ENCODE results near the gene MRPL45. TPM values are rescaled to one million over a fixed set of nuclear protein-coding genes. Genes with fewer than 3 reads are reported as not detected.
"Not testable (repeated sequence)": the region's sequence is repeated elsewhere in the genome, so short reads cannot be mapped to it uniquely, and the experiment has no call there.

The MRPL45 gene
- total and polyA plus RNA-seq, 5 donors from 2014 or later: 12.8 to 35.0 (median 30.0) TPM

GRCh38 chr17:38269552-38269951, 27.4 kb upstream of the MRPL45 start:
- H3K9me3 Mint-ChIP-seq; H3K27me3 Mint-ChIP-seq; ATAC-seq (ENCODE audit: low read depth in 2 of 2): not testable (repeated sequence)

DNA sequence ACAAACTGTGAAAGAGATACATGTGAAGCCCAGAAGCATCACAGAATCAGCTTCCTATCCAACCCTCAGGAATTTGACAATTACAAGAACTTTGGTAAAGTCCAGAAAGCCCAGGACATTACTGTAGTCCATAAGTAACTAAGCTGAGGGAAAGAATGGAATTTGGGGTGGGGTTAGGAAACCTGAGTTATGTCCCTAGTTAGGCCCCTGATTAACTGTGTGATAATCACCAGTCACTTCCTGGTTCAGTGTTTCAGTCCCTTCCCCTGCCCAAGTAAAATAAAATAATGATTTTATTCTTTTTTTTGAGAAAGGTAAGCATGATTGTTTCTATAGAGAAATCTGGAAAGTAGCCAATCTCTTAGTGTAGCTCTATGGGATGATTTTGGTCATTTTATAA, 11.0 kb upstream of the MRPL45 start:
- not testable (repeated sequence) for H3K27ac Mint-ChIP-seq; H3K4me1 ChIP-seq (ENCODE audit: control insufficient read depth, insufficient read depth, low read length, poor library complexity, severe bottlenecking); H3K27ac ChIP-seq (ENCODE audit: insufficient read depth, low read length, poor library complexity, severe bottlenecking); DNase-seq; H3K4me3 Mint-ChIP-seq; H3K36me3 Mint-ChIP-seq; H3K36me3 ChIP-seq (ENCODE audit: control insufficient read depth, insufficient read depth, low read length); H3K4me1 Mint-ChIP-seq; ATAC-seq (ENCODE audit: low read depth in 2 of 2); H3K4me3 ChIP-seq (ENCODE audit: low read depth, low read length); H3K9me3 ChIP-seq (ENCODE audit: control insufficient read depth in 2 of 2, low read length in 2 of 2); H3K27me3 ChIP-seq (ENCODE audit: control insufficient read depth, insufficient read depth, low read length); H3K27me3 Mint-ChIP-seq; H3K9me3 Mint-ChIP-seq

More at GRCh38 chr17:38269552-38269951, 27.4 kb upstream of the MRPL45 start:
- H3K27me3 ChIP-seq (ENCODE audit: control insufficient read depth, insufficient read depth, low read length); H3K36me3 Mint-ChIP-seq; H3K4me3 ChIP-seq (ENCODE audit: low read depth, low read length); H3K4me3 Mint-ChIP-seq; H3K4me1 ChIP-seq (ENCODE audit: control insufficient read depth, insufficient read depth, low read length, poor library complexity, severe bottlenecking); H3K4me1 Mint-ChIP-seq; H3K36me3 ChIP-seq (ENCODE audit: control insufficient read depth, insufficient read depth, low read length); DNase-seq; H3K27ac Mint-ChIP-seq; H3K27ac ChIP-seq (ENCODE audit: insufficient read depth, low read length, poor library complexity, severe bottlenecking); H3K9me3 ChIP-seq (ENCODE audit: control insufficient read depth in 2 of 2, low read length in 2 of 2): not testable (repeated sequence)

GRCh38 chr17:38286501-38287091, 10.4 kb upstream of the MRPL45 start:
- not testable (repeated sequence) for H3K27me3 Mint-ChIP-seq; H3K4me1 ChIP-seq (ENCODE audit: control insufficient read depth, insufficient read depth, low read length, poor library complexity, severe bottlenecking); H3K36me3 Mint-ChIP-seq; H3K27me3 ChIP-seq (ENCODE audit: control insufficient read depth, insufficient read depth, low read length); H3K27ac Mint-ChIP-seq; H3K4me3 ChIP-seq (ENCODE audit: low read depth, low read length); H3K9me3 ChIP-seq (ENCODE audit: control insufficient read depth in 2 of 2, low read length in 2 of 2); H3K9me3 Mint-ChIP-seq; H3K4me1 Mint-ChIP-seq; H3K4me3 Mint-ChIP-seq; H3K36me3 ChIP-seq (ENCODE audit: control insufficient read depth, insufficient read depth, low read length); H3K27ac ChIP-seq (ENCODE audit: insufficient read depth, low read length, poor library complexity, severe bottlenecking)
- ATAC-seq (ENCODE audit: low read depth in 2 of 2) (peak; percentile 69 to 78), DNase-seq (peak in 1 of 3 donors; percentile 11)

GRCh38 chr17:38288217-38288827, 8.6 kb upstream of the MRPL45 start:
- peak in 1 of 3 donors; percentile 6 for DNase-seq

DNA sequence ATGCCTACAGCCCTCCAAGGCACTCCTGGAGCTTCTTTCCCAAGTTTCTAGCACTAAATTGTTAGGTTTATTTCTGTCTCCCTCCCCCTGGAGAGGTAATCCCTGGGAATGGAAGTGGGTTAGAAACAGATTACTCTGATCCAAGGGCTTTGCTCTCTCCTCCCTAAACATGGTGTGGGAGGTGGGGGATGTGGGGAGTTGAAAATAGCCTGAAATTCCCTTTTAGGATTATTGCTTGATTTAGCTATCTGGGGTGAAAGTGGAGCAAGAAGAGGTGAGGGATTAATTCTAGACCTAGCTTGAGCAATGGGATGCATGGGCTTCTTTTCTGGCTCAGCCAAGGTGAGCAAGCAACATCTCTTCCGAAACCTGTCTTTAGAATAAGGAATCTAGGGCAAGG, 7.2 kb upstream of the MRPL45 start:
- not testable (repeated sequence) for H3K9me3 ChIP-seq (ENCODE audit: control insufficient read depth in 2 of 2, low read length in 2 of 2); H3K36me3 ChIP-seq (ENCODE audit: control insufficient read depth, insufficient read depth, low read length); H3K9me3 Mint-ChIP-seq; H3K36me3 Mint-ChIP-seq; H3K4me3 ChIP-seq (ENCODE audit: low read depth, low read length); H3K4me1 ChIP-seq (ENCODE audit: control insufficient read depth, insufficient read depth, low read length, poor library complexity, severe bottlenecking); H3K4me1 Mint-ChIP-seq; H3K27ac Mint-ChIP-seq; H3K4me3 Mint-ChIP-seq; DNase-seq; ATAC-seq (ENCODE audit: low read depth in 2 of 2); H3K27me3 Mint-ChIP-seq; H3K27ac ChIP-seq (ENCODE audit: insufficient read depth, low read length, poor library complexity, severe bottlenecking); H3K27me3 ChIP-seq (ENCODE audit: control insufficient read depth, insufficient read depth, low read length)

More at GRCh38 chr17:38288217-38288827, 8.6 kb upstream of the MRPL45 start:
- not testable (repeated sequence) for H3K4me3 ChIP-seq (ENCODE audit: low read depth, low read length); H3K9me3 Mint-ChIP-seq; H3K27me3 Mint-ChIP-seq; H3K36me3 ChIP-seq (ENCODE audit: control insufficient read depth, insufficient read depth, low read length); H3K4me1 ChIP-seq (ENCODE audit: control insufficient read depth, insufficient read depth, low read length, poor library complexity, severe bottlenecking); ATAC-seq (ENCODE audit: low read depth in 2 of 2); H3K36me3 Mint-ChIP-seq; H3K27ac ChIP-seq (ENCODE audit: insufficient read depth, low read length, poor library complexity, severe bottlenecking); H3K4me1 Mint-ChIP-seq; H3K27me3 ChIP-seq (ENCODE audit: control insufficient read depth, insufficient read depth, low read length); H3K27ac Mint-ChIP-seq; H3K9me3 ChIP-seq (ENCODE audit: control insufficient read depth in 2 of 2, low read length in 2 of 2); H3K4me3 Mint-ChIP-seq

GRCh38 chr17:38295602-38296365, 1.2 kb upstream of the MRPL45 start:
- ATAC-seq (ENCODE audit: low read depth in 2 of 2); H3K4me3 ChIP-seq (ENCODE audit: low read depth, low read length): not testable (repeated sequence)

GRCh38 chr17:38315497-38315896, 18.5 kb downstream of the MRPL45 start:
- no peak overlapping the region for H3K27ac Mint-ChIP-seq
- DNase-seq: no peak
- Histone ChIP-seq H3K27ac (ENCODE audit: insufficient read depth, low read length, poor library complexity, severe bottlenecking) (no peak overlapping the region), H3K27me3 (ENCODE audit: control insufficient read depth, insufficient read depth, low read length) (no peaks in the 10 kb centered on the region), H3K36me3 (ENCODE audit: control insufficient read depth, insufficient read depth, low read length) (peaks cover 9% of the 10 kb centered on the region), H3K4me3 (ENCODE audit: low read depth, low read length) (no peak overlapping the region), H3K4me1 (ENCODE audit: control insufficient read depth, insufficient read depth, low read length, poor library complexity, severe bottlenecking) (no peaks in the 10 kb centered on the region), H3K9me3 (ENCODE audit: control insufficient read depth in 2 of 2, low read length in 2 of 2) (no peaks in the 10 kb centered on the region)
- peaks cover 22% of the 10 kb centered on the region for H3K36me3 Mint-ChIP-seq
- no peaks in the 10 kb centered on the region for H3K27me3 Mint-ChIP-seq
- peaks cover 0 to 8% (median under 1%) of the 10 kb centered on the region in 4 donors for H3K4me1 Mint-ChIP-seq
- ATAC-seq (ENCODE audit: low read depth in 2 of 2): no peak
- no peaks in the 10 kb centered on the region for H3K9me3 Mint-ChIP-seq
- no peak overlapping the region for H3K4me3 Mint-ChIP-seq

More at GRCh38 chr17:38295602-38296365, 1.2 kb upstream of the MRPL45 start:
- not testable (repeated sequence) for H3K27me3 ChIP-seq (ENCODE audit: control insufficient read depth, insufficient read depth, low read length); H3K4me1 ChIP-seq (ENCODE audit: control insufficient read depth, insufficient read depth, low read length, poor library complexity, severe bottlenecking); H3K9me3 Mint-ChIP-seq; H3K36me3 Mint-ChIP-seq; H3K27ac ChIP-seq (ENCODE audit: insufficient read depth, low read length, poor library complexity, severe bottlenecking); H3K36me3 ChIP-seq (ENCODE audit: control insufficient read depth, insufficient read depth, low read length); H3K27me3 Mint-ChIP-seq; H3K9me3 ChIP-seq (ENCODE audit: control insufficient read depth in 2 of 2, low read length in 2 of 2)
- Mint-ChIP-seq H3K4me3 (peak overlapping the region; percentile 89 to 99 (median 93)), H3K4me1 (peaks cover 0 to 17% (median 8%) of the 10 kb centered on the region in 4 donors), H3K27ac (peak overlapping the region; percentile 62 to 98 (median 79))
- peak in 1 of 3 donors; percentile 13 for DNase-seq
